ENCODE measurements around the gene OR10H2. TPM values are rescaled to one million over a fixed set of nuclear protein-coding genes. Genes with fewer than 3 reads are reported as not detected.
"Not testable (repeated sequence)": the region's sequence is repeated elsewhere in the genome, so short reads cannot be mapped to it uniquely, and the experiment has no call there.

Gene OR10H2
- total and polyA plus RNA-seq, 2 donors, result not detected

- Histone ChIP-seq H3K27ac (ENCODE audit: low read depth) (no peak overlapping the region), H3K4me3 (ENCODE audit: low read depth, low read length) (no peak overlapping the region), H3K4me1 (ENCODE audit: insufficient read depth) (no peaks in the 10 kb centered on the region), H3K36me3 (ENCODE audit: insufficient read depth) (no peaks in the 10 kb centered on the region)
- 22% methylated on average over 25 of the region's 25 CpGs for WGBS
- DNase-seq (ENCODE audit: extremely low spot score), result no peak
Measured at GRCh38 chr19:15722956-15723355, 4.9 kb upstream of the OR10H2 start.

DNA sequence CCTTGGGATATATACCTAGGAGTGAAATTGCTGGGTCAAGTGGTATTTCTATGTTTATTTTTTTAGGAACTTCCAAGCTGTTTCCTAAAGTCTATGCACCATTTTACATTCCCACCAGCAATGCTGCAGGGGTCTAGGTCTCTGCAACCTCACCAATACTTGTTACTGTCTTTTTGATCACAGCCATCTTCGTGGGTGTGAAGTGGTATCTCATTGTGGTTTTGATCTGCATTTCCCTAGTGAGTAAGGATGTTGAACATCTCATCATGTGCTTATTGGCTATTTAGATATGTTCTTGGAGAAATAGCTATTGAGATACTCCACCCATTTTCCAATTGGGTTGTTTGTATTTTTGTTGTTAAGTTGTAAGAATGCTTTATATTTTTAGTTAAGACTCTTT is 2.7 kb downstream of the OR10H2 start:
- 39% methylated on average over 1 of the region's 1 CpG for WGBS
- Histone ChIP-seq H3K27ac (ENCODE audit: low read depth) (no peak overlapping the region), H3K36me3 (ENCODE audit: insufficient read depth) (no peaks in the 10 kb centered on the region), H3K4me3 (ENCODE audit: low read depth, low read length) (no peak overlapping the region), H3K4me1 (ENCODE audit: insufficient read depth) (no peaks in the 10 kb centered on the region)
- no peak for DNase-seq (ENCODE audit: extremely low spot score)

DNA sequence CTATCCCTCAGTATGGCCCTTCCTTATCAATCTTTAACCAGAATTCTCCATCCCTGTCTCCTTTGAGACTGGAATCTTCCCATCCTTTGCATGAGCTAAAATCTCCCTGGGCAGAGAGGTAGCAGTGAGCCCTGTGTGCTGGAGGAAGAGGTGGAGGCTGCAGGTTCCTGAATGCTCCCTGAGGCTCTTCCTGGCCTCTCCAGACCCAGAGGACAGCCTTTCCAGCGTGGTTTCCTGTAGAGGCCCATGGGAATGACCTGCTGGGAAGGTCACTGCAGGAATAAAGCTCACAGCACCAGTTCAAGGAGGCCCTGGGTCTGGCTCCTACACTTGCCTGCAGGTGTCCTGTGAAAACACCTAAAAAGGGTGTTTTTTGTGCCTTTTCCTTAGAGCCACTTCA is 4.6 kb downstream of the OR10H2 start:
- H3K4me1 ChIP-seq (ENCODE audit: insufficient read depth), result no peaks in the 10 kb centered on the region
- H3K27ac ChIP-seq (ENCODE audit: low read depth), result no peak overlapping the region
- DNase-seq (ENCODE audit: extremely low spot score), result no peak
- no peaks in the 10 kb centered on the region for H3K36me3 ChIP-seq (ENCODE audit: insufficient read depth)
- H3K4me3 ChIP-seq (ENCODE audit: low read depth, low read length), result no peak overlapping the region
- 13% methylated on average over 1 of the region's 1 CpG for whole genome bisulfite sequencing

- DNase-seq (ENCODE audit: extremely low spot score), result no peak
- H3K27ac ChIP-seq (ENCODE audit: low read depth), result no peak overlapping the region
- WGBS, result 61% methylated on average over 6 of the region's 6 CpGs
- no peaks in the 10 kb centered on the region for H3K4me1 ChIP-seq (ENCODE audit: insufficient read depth)
- no peak overlapping the region for H3K4me3 ChIP-seq (ENCODE audit: low read depth, low read length)
- H3K36me3 ChIP-seq (ENCODE audit: insufficient read depth), result no peaks in the 10 kb centered on the region
Measured at GRCh38 chr19:15733895-15734294, 6.1 kb downstream of the OR10H2 start.

DNA sequence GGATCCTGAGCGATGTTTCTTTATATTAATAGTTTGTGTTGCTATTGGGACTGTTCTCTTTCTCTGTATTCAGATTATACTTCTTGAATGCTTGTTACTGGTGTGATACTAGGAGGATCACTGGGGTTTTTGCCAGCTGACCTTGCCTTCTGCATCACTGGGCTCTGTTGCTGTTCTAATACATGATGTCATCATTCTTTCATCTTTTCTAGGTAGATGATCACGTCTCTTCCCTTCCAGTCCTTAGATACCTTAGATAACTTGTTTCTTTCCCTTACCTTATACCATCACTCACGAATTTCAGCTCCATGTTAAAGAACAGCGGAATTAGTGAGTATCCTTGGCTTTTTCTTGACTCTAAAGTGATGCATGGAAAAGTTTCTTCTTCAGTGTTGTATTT is 9.9 kb downstream of the OR10H2 start, which contains the start of gene OR10H3:
Gene OR10H3 (plus strand): TSS at position 264 of the 400 bp plus-strand sequence. CDS start 3,408 bp downstream, outside the sequence.
- H3K36me3 ChIP-seq (ENCODE audit: insufficient read depth), result no peaks in the 10 kb centered on the region
- no peak within 1 kb of the TSS for H3K27ac ChIP-seq (ENCODE audit: low read depth)
- no peaks in the 10 kb centered on the region for H3K4me1 ChIP-seq (ENCODE audit: insufficient read depth)
- WGBS, result 62% methylated on average over 4 of the region's 4 CpGs
- no peak within 1 kb of the TSS for H3K4me3 ChIP-seq (ENCODE audit: low read depth, low read length)
- DNase-seq (ENCODE audit: extremely low spot score), result no peak

DNA sequence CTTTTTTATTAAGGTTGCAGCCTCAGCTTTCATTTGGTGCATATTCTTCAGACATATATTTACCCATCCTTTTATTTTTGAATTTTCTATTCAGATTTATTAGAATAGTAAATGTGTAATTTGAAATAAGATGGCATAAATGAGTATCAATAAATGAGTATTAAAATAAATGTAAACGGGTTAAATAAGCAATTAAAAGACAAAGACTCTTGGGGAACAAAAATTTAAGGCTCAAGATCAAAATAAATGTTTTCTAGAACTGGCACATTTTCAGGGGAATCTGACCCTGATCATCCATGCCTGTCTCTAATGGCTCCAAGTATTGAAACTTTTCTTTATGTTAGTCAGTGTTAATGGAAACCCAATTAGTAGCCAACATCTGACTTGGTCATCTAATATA is 13.0 kb downstream of the OR10H2 start:
- H3K4me1 ChIP-seq (ENCODE audit: insufficient read depth), result no peaks in the 10 kb centered on the region
- no peaks in the 10 kb centered on the region for H3K36me3 ChIP-seq (ENCODE audit: insufficient read depth)
- no peak for DNase-seq (ENCODE audit: extremely low spot score)
- no peak overlapping the region for H3K4me3 ChIP-seq (ENCODE audit: low read depth, low read length)
- 66% methylated on average over 1 of the region's 1 CpG for WGBS
- no peak overlapping the region for H3K27ac ChIP-seq (ENCODE audit: low read depth)

DNA sequence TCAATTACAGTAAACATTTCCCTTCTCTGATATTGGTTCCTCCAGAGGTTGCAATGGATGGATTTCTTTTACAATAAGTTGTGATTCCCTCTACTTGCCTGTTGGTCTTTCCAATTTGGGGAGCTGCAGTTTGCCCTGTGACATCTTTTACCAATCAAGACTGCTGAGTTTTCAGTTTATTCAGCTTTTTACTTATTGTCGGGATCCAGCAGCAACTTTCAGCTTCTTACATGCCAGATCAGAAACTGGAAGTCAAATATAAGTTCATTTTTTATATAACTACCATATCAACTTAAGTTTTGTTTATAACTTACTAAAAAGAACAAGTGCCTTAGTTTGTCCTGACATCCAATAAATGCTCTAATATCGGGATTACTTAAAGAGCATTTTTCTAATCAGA is 20.4 kb downstream of the OR10H2 start:
- Histone ChIP-seq H3K4me3 (ENCODE audit: low read depth, low read length) (no peak overlapping the region), H3K36me3 (ENCODE audit: insufficient read depth) (no peaks in the 10 kb centered on the region), H3K4me1 (ENCODE audit: insufficient read depth) (no peaks in the 10 kb centered on the region), H3K27ac (ENCODE audit: low read depth) (no peak overlapping the region)
- 78% methylated on average over 2 of the region's 2 CpGs for WGBS
- no peak for DNase-seq (ENCODE audit: extremely low spot score)

GRCh38 chr19:15758379-15758778 is 30.6 kb downstream of the OR10H2 start:
- WGBS, result 59% methylated on average over 2 of the region's 2 CpGs
- Histone ChIP-seq H3K4me3 (ENCODE audit: low read depth, low read length) (no peak overlapping the region), H3K36me3 (ENCODE audit: insufficient read depth) (no peaks in the 10 kb centered on the region), H3K4me1 (ENCODE audit: insufficient read depth) (no peaks in the 10 kb centered on the region), H3K27ac (ENCODE audit: low read depth) (no peak overlapping the region)
- no peak for DNase-seq (ENCODE audit: extremely low spot score)

GRCh38 chr19:15759962-15760565 is 32.2 kb downstream of the OR10H2 start:
- 37% methylated on average over 28 of the region's 28 CpGs for WGBS
- DNase-seq (ENCODE audit: extremely low spot score), result no peak
- Histone ChIP-seq H3K4me3 (ENCODE audit: low read depth, low read length) (no peak overlapping the region), H3K27ac (ENCODE audit: low read depth) (no peak overlapping the region), H3K4me1 (ENCODE audit: insufficient read depth) (no peaks in the 10 kb centered on the region), H3K36me3 (ENCODE audit: insufficient read depth) (no peaks in the 10 kb centered on the region)

DNA sequence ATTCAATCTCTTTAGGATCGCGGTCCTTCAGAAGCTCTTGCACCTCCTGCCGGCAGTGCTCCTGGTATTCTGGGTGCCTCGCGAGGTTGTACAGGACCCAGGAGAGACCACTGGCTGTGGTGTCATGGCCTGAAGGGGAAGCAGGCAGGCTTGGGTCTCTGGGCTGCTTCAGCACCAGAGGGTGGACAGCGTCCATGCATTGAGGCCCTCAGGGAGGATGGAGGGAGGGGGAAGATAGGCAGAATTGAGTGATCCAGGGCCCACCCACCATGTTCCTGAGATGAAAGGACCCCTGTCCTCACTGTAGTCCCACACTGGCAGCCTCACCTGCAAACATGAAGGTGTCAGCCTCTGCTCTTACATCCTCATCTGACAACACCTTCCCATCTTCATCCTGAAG is 41.8 kb downstream of the OR10H2 start:
- no peak for DNase-seq (ENCODE audit: extremely low spot score)
- Histone ChIP-seq H3K36me3 (ENCODE audit: insufficient read depth) (no peaks in the 10 kb centered on the region), H3K4me3 (ENCODE audit: low read depth, low read length) (no peak overlapping the region), H3K27ac (ENCODE audit: low read depth) (no peak overlapping the region), H3K4me1 (ENCODE audit: insufficient read depth) (no peaks in the 10 kb centered on the region)
- 34% methylated on average over 6 of the region's 6 CpGs for WGBS

DNA sequence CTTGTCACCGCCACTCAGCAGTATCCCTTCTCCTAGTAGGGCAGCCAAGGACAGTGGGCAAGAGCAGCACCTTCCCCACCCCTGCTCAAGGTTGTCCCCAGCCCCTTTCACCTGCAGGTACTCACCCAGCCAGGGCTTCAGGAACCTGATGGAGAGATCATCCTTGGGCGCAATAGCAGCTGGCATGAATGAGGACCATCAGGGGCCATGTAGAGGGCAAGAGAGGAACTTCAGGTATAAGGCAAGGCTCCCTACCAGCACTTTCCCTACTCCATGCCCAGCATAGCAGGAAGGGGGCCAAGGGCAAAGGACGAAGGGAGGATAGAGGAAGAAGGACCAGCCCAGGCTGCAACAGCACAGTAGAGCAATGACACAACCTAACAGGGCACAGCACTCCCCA is 46.3 kb downstream of the OR10H2 start:
- not testable (repeated sequence) for H3K4me1 ChIP-seq (ENCODE audit: insufficient read depth); H3K27ac ChIP-seq (ENCODE audit: low read depth); H3K36me3 ChIP-seq (ENCODE audit: insufficient read depth); DNase-seq (ENCODE audit: extremely low spot score); H3K4me3 ChIP-seq (ENCODE audit: low read depth, low read length)
- WGBS, result 70% methylated on average over 3 of the region's 3 CpGs

- H3K4me3 ChIP-seq (ENCODE audit: low read depth, low read length), result no peak overlapping the region
- no peaks in the 10 kb centered on the region for H3K36me3 ChIP-seq (ENCODE audit: insufficient read depth)
- 58% methylated on average over 2 of the region's 2 CpGs for WGBS
- H3K27ac ChIP-seq (ENCODE audit: low read depth), result no peak overlapping the region
- DNase-seq (ENCODE audit: extremely low spot score), result no peak
- H3K4me1 ChIP-seq (ENCODE audit: insufficient read depth), result no peaks in the 10 kb centered on the region
Measured at GRCh38 chr19:15775249-15775648, 47.4 kb downstream of the OR10H2 start.

- Histone ChIP-seq H3K36me3 (ENCODE audit: insufficient read depth) (no peaks in the 10 kb centered on the region), H3K4me3 (ENCODE audit: low read depth, low read length) (no peak overlapping the region), H3K27ac (ENCODE audit: low read depth) (no peak overlapping the region), H3K4me1 (ENCODE audit: insufficient read depth) (no peaks in the 10 kb centered on the region)
- no peak for DNase-seq (ENCODE audit: extremely low spot score)
- 86% methylated on average over 4 of the region's 4 CpGs for WGBS
Measured at GRCh38 chr19:15776264-15776663, 48.4 kb downstream of the OR10H2 start.

- H3K4me1 ChIP-seq (ENCODE audit: insufficient read depth), result no peaks in the 10 kb centered on the region
- no peak overlapping the region for H3K4me3 ChIP-seq (ENCODE audit: low read depth, low read length)
- no peak overlapping the region for H3K27ac ChIP-seq (ENCODE audit: low read depth)
- DNase-seq (ENCODE audit: extremely low spot score), result no peak
- no peaks in the 10 kb centered on the region for H3K36me3 ChIP-seq (ENCODE audit: insufficient read depth)
- 65% methylated on average over 9 of the region's 9 CpGs for WGBS
Measured at GRCh38 chr19:15776991-15777970, 49.5 kb downstream of the OR10H2 start.

All from urinary bladder (tissue), 4 donors.